SJCRH30 (cell line): ENCODE data around the gene GLRB. TPM values are rescaled to one million over a fixed set of nuclear protein-coding genes. Genes with fewer than 3 reads are reported as not detected.

Experiments
- DNase-seq, 2 experiments: peaks; one replicate each; pipeline ENCODE4 v3.0.0-alpha.2; 2015 to 2020
- H3K27ac ChIP-seq: fragments of 250-450 bp; sonication (Bioruptor Pico); 2 replicates; pipeline ENCODE4 v1.5.1; 2020; ENCODE audit warnings: mild to moderate bottlenecking, moderate library complexity
- H3K27me3 ChIP-seq: fragments of 250-450 bp; sonication (Bioruptor Pico); 2 replicates; pipeline ENCODE4 v1.5.1; 2020; ENCODE audit warnings: mild to moderate bottlenecking, moderate library complexity
- H3K36me3 ChIP-seq: fragments of 250-450 bp; sonication (Bioruptor Pico); 2 replicates; pipeline ENCODE4 v1.5.1; 2020; ENCODE audit warnings: mild to moderate bottlenecking, moderate library complexity
- H3K4me1 ChIP-seq: fragments of 250-450 bp; sonication (Bioruptor Pico); 2 replicates; pipeline ENCODE4 v1.5.1; 2020; ENCODE audit warnings: mild to moderate bottlenecking, moderate library complexity
- H3K4me3 ChIP-seq: fragments of 250-450 bp; sonication (Bioruptor Pico); 2 replicates; pipeline ENCODE4 v1.5.1; 2020; ENCODE audit warnings: mild to moderate bottlenecking, moderate library complexity
- H3K9me3 ChIP-seq: fragments of 250-450 bp; sonication (Bioruptor Pico); replicated peaks from 2 replicates; pipeline ENCODE4 v1.5.1; 2020; ENCODE audit warnings: mild to moderate bottlenecking, moderate library complexity
- total RNA-seq: library from RNA; depleted of rRNA; stranded (reverse); fragments of >200 nt; shearing (Covaris generic); gene quantifications from 2 replicates; pipeline ENCODE4 v1.2.3, GENCODE V29; 2014

Gene GLRB
- total RNA-seq, 1 experiment from 2014 or later, result 5.1 TPM

DNA sequence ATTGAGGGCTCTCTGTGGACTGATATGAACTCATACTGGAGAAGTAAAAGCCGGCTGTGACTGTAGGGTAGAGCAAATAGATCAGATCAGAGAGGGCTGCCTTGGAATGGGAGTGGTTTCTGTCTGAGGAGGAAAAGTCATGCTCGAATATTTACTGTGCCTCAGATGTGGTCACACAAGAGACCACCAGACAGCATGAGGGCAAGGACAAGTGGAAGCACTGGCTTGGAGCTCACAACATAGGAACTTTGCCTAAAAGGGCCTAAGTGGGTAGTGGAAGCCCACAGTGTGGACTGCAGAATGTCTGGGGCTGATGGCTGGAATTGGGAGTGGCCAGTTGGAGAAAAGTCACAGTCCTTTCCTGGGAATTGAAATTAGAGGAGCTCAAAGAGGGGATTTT is 19.8 kb downstream of the GLRB start:
- peak; percentile 42 to 68 for DNase-seq
- peak overlapping the region; percentile 2; the same call in 1 of the 2 replicates for H3K4me3 ChIP-seq
- H3K4me1 ChIP-seq, result peaks cover 21% of the 10 kb centered on the region
- peak overlapping the region; percentile 68 for H3K27ac ChIP-seq
- H3K9me3 ChIP-seq, result no peaks in the 10 kb centered on the region
- no peaks in the 10 kb centered on the region for H3K27me3 ChIP-seq
- H3K36me3 ChIP-seq, result no peaks in the 10 kb centered on the region

GRCh38 chr4:157096439-157096838 is 20.5 kb downstream of the GLRB start:
- peak overlapping the region; percentile 2; the same call in 1 of the 2 replicates for H3K4me3 ChIP-seq
- H3K4me1 ChIP-seq, result peaks cover 21% of the 10 kb centered on the region
- peak in 1 of 2 experiments; percentile 11 for DNase-seq
- H3K36me3 ChIP-seq, result no peaks in the 10 kb centered on the region
- H3K27me3 ChIP-seq, result no peaks in the 10 kb centered on the region
- H3K9me3 ChIP-seq, result no peaks in the 10 kb centered on the region
- peak overlapping the region; percentile 68 for H3K27ac ChIP-seq

DNA sequence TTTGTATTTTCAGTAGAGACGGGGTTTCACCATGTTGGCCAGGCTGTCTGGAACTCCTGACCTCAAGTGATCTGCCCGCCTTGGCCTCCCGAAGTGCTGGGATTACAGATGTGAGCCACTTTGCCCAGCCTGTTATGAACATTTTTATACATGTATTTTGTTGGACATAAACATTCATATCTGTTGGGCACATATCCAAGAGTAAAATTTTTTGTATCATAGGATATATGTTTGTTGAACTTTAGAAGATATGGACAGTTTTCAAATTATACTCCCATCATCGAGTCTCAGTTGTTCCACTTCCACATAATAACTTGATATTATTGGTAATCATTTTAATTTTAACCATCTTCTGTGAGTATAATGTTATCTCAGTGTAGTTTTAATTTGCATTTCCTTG is 23.6 kb downstream of the GLRB start:
- no peaks in the 10 kb centered on the region for H3K27me3 ChIP-seq
- H3K4me3 ChIP-seq, result no peak overlapping the region
- H3K36me3 ChIP-seq, result no peaks in the 10 kb centered on the region
- H3K4me1 ChIP-seq, result peaks cover 19% of the 10 kb centered on the region
- DNase-seq, result no peak
- H3K27ac ChIP-seq, result no peak overlapping the region
- H3K9me3 ChIP-seq, result no peaks in the 10 kb centered on the region

- Histone ChIP-seq H3K27me3 (no peaks in the 10 kb centered on the region), H3K4me3 (no peak overlapping the region), H3K36me3 (no peaks in the 10 kb centered on the region), H3K4me1 (0 out of 2 replicates have a peak, but pooled peaks cover 4% of the 10 kb centered on the region), H3K27ac (no peak overlapping the region), H3K9me3 (no peaks in the 10 kb centered on the region)
- no peak for DNase-seq
Observed at GRCh38 chr4:157104541-157104940, 28.6 kb downstream of the GLRB start.

- Histone ChIP-seq H3K27me3 (no peaks in the 10 kb centered on the region), H3K4me1 (peaks cover 17% of the 10 kb centered on the region), H3K36me3 (no peaks in the 10 kb centered on the region), H3K27ac (no peak overlapping the region), H3K4me3 (no peak overlapping the region), H3K9me3 (no peaks in the 10 kb centered on the region)
- DNase-seq, result no peak
Observed at GRCh38 chr4:157114671-157115070, 38.7 kb downstream of the GLRB start.

GRCh38 chr4:157115613-157116335 is 39.8 kb downstream of the GLRB start:
- no peaks in the 10 kb centered on the region for H3K36me3 ChIP-seq
- peak overlapping the region; percentile 84 for H3K27ac ChIP-seq
- no peak overlapping the region for H3K4me3 ChIP-seq
- H3K27me3 ChIP-seq, result no peaks in the 10 kb centered on the region
- no peaks in the 10 kb centered on the region for H3K9me3 ChIP-seq
- peak; percentile 3 to 28 for DNase-seq
- peaks cover 18% of the 10 kb centered on the region for H3K4me1 ChIP-seq

DNA sequence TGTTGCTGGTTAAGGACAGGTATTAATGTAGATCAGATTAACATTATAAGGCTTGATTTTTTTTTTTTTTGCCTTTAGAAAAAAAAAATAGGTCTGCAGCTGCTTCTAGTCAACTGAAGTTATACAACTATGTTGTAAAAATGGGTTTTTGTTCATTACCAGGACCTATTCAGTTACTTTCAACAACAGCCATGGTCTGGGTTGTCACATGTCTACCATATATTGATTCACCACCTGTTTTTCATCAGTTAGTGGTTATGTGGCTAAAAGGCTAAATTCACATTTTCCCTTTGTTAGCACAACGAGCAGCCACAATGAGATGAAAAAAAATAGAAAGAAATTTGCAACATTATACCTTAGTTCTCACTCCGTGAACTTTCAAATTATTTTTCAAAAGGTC is 45.5 kb downstream of the GLRB start:
- H3K27ac ChIP-seq, result 0 out of 2 replicates have a peak overlapping the region, but pooled peaks have one; percentile 21
- peak in 1 of 2 experiments; percentile 64 for DNase-seq
- H3K36me3 ChIP-seq, result no peaks in the 10 kb centered on the region
- peaks cover 10% of the 10 kb centered on the region for H3K4me1 ChIP-seq
- H3K27me3 ChIP-seq, result no peaks in the 10 kb centered on the region
- no peaks in the 10 kb centered on the region for H3K9me3 ChIP-seq
- H3K4me3 ChIP-seq, result no peak overlapping the region

GRCh38 chr4:157127571-157127970 is 51.6 kb downstream of the GLRB start:
- Histone ChIP-seq H3K4me1 (no peaks in the 10 kb centered on the region), H3K27me3 (no peaks in the 10 kb centered on the region), H3K36me3 (no peaks in the 10 kb centered on the region), H3K27ac (no peak overlapping the region), H3K4me3 (no peak overlapping the region), H3K9me3 (no peaks in the 10 kb centered on the region)
- DNase-seq, result no peak

DNA sequence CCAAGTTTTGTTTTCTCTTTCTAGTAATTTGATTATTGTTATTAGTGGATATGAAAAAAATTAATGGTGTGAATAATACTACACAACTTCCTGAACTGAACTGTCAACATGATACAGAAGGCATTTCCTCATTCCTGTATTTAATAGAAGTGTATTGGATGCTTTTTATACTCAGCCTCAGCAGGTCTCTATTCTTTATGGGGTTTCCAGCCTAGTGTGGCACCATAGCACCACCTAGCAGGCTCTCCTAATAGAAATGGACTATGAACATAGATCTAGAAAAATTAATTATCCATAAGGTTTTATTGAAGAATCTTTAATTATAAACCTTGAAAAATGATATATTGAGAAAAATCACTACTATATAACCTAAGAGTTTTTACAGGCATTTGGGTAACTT is 52.4 kb downstream of the GLRB start:
- Histone ChIP-seq H3K9me3 (no peaks in the 10 kb centered on the region), H3K36me3 (no peaks in the 10 kb centered on the region), H3K27ac (no peak overlapping the region), H3K27me3 (no peaks in the 10 kb centered on the region), H3K4me3 (no peak overlapping the region), H3K4me1 (no peaks in the 10 kb centered on the region)
- peak in 1 of 2 experiments; percentile 32 for DNase-seq

- no peak overlapping the region for H3K4me3 ChIP-seq
- H3K9me3 ChIP-seq, result no peaks in the 10 kb centered on the region
- DNase-seq, result no peak
- H3K36me3 ChIP-seq, result no peaks in the 10 kb centered on the region
- H3K27me3 ChIP-seq, result no peaks in the 10 kb centered on the region
- H3K4me1 ChIP-seq, result no peaks in the 10 kb centered on the region
- no peak overlapping the region for H3K27ac ChIP-seq
Observed at GRCh38 chr4:157141976-157142375, 66.0 kb downstream of the GLRB start.

GRCh38 chr4:157143369-157143768 is 67.4 kb downstream of the GLRB start:
- no peaks in the 10 kb centered on the region for H3K4me1 ChIP-seq
- no peaks in the 10 kb centered on the region for H3K27me3 ChIP-seq
- H3K36me3 ChIP-seq, result no peaks in the 10 kb centered on the region
- no peak overlapping the region for H3K27ac ChIP-seq
- no peak overlapping the region for H3K4me3 ChIP-seq
- no peaks in the 10 kb centered on the region for H3K9me3 ChIP-seq
- no peak for DNase-seq

DNA sequence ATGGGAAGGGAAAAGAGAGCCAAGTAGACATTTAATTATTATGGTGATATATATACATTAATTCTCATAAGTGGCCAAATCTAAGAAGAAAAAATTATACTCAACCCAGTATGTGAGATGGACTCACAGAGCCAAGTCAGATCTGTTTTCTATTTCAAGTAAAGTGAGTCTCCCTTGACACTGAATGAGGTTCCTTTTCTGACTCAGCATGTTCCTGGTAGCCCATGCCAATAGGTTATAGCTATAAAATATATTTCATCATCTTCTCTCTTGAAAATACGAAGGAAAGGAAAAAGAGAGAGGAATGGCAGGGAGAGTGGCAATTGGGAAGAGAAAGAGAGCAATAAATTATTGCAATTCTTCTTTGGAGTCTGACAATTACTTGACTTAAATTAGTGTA is 75.8 kb downstream of the GLRB start:
- Histone ChIP-seq H3K36me3 (no peaks in the 10 kb centered on the region), H3K27me3 (no peaks in the 10 kb centered on the region), H3K4me1 (no peaks in the 10 kb centered on the region), H3K4me3 (no peak overlapping the region), H3K9me3 (no peaks in the 10 kb centered on the region), H3K27ac (no peak overlapping the region)
- no peak for DNase-seq

DNA sequence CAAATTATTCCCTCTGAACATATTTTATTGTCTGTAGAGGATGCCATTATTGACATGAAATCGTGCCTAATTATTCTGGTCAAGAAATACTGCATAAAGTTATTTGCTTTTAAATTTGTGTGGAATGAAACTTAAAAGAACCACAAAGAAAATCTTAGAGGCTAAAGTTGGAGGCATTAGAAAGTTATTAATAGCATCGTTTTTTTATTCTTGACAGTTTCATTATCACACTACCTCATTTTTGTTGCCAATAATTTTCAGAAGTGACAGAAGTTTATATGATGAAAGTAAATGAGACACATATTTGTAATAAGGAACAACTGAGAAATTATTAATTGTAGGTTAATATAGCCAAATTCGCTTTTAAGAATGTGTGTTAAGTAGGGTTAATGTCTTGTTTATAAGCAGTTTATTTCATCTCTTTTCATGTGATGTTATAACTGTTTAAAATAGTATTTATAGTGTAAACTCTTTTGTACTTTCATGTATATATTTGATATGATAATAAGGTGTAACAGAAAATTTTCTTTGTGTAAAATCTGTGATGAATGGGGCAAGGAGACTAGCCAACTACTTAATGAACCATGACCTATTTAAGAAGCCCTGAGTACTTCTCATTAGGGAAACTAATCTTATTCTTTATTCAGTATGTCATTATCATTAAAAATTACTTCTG is 90.1 kb downstream of the GLRB start:
- Histone ChIP-seq H3K27ac (no peak overlapping the region), H3K27me3 (no peaks in the 10 kb centered on the region), H3K4me1 (no peaks in the 10 kb centered on the region), H3K4me3 (no peak overlapping the region), H3K36me3 (no peaks in the 10 kb centered on the region), H3K9me3 (no peaks in the 10 kb centered on the region)
- no peak for DNase-seq

DNA sequence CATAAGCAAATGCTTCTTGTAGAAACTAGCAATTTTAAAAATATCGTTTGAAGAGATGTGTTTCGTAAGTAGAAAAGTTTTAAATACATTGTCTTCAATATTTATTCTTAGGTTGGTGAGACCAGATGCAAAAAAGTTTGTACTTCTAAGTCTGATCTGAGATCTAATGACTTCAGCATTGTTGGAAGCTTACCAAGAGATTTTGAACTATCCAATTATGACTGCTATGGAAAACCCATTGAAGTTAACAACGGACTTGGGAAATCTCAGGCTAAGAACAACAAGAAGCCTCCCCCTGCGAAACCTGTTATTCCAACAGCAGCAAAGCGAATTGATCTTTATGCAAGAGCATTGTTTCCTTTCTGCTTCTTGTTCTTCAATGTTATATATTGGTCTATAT is 94.4 kb downstream of the GLRB start:
- no peak for DNase-seq
- H3K4me3 ChIP-seq, result no peak overlapping the region
- H3K27ac ChIP-seq, result no peak overlapping the region
- H3K36me3 ChIP-seq, result no peaks in the 10 kb centered on the region
- H3K9me3 ChIP-seq, result no peaks in the 10 kb centered on the region
- no peaks in the 10 kb centered on the region for H3K4me1 ChIP-seq
- no peaks in the 10 kb centered on the region for H3K27me3 ChIP-seq

DNA sequence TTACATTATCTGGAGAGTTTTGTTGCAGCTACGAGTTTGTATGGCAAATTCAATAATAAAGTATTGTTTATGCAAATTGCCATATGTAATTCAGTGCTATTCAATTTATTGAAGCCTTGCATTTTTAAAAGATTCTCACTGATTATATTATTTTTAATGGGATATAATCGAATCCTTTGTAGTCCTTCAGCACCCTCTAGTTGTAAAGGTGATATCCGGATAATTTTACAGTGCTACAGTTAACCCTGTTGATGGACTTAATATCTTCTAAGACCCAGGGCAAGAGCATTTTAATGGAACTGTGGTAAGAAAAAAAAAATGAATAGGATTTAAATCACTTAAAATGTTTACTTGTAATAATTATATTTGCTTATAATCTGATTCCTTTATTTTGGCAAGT is 96.1 kb downstream of the GLRB start:
- H3K9me3 ChIP-seq, result no peaks in the 10 kb centered on the region
- H3K4me1 ChIP-seq, result no peaks in the 10 kb centered on the region
- H3K27me3 ChIP-seq, result no peaks in the 10 kb centered on the region
- no peak overlapping the region for H3K4me3 ChIP-seq
- DNase-seq, result peak in 1 of 2 experiments; percentile 20
- no peaks in the 10 kb centered on the region for H3K36me3 ChIP-seq
- no peak overlapping the region for H3K27ac ChIP-seq
